Mesendoderm (in vitro differentiated cells): ENCODE data around the gene PCDHGA2.

Experiments used
- DNase-seq: peaks from one replicate; pipeline ENCODE4 v3.0.0; 2013
- H2AK5ac ChIP-seq: 2 replicates; pipeline ENCODE4 v1.6.1; 2013; ENCODE audit warnings: low read length, inconsistent platforms
- H2BK120ac ChIP-seq: 2 replicates; pipeline ENCODE4 v1.6.1; 2013; ENCODE audit warnings: low read depth, mild to moderate bottlenecking, low read length, moderate library complexity, mixed read lengths
- H2BK15ac ChIP-seq: replicated peaks from 2 replicates; pipeline ENCODE4 v1.6.1; 2013; ENCODE audit warnings: low read depth, mild to moderate bottlenecking, moderate library complexity
- H2BK5ac ChIP-seq: 2 replicates; pipeline ENCODE4 v1.6.1; 2013; ENCODE audit warnings: low read length, inconsistent platforms
- H3K18ac ChIP-seq: 2 replicates; pipeline ENCODE4 v1.6.1; 2013; ENCODE audit warnings: mild to moderate bottlenecking, low read length, mixed read lengths
- H3K23ac ChIP-seq: one replicate; pipeline ENCODE4 v1.6.1; 2013; ENCODE audit warnings: low read length
- H3K27ac ChIP-seq: 2 replicates; pipeline ENCODE4 v1.5.1; 2013; ENCODE audit warnings: low read depth, mild to moderate bottlenecking, inconsistent platforms, low read length, moderate library complexity
- H3K27me3 ChIP-seq: 2 replicates; pipeline ENCODE4 v1.6.1; 2013; ENCODE audit warnings: low read length, control low read depth, mild to moderate bottlenecking, inconsistent platforms; ENCODE audit not compliant: insufficient read depth, poor library complexity
- H3K36me3 ChIP-seq: 2 replicates; pipeline ENCODE4 v1.6.1; 2013; ENCODE audit warnings: low read length, inconsistent platforms; ENCODE audit not compliant: control insufficient read depth, insufficient read depth
- H3K4ac ChIP-seq: one replicate; pipeline ENCODE4 v1.6.1; 2013; ENCODE audit warnings: low read depth, mild to moderate bottlenecking, low read length, moderate library complexity
- H3K4me1 ChIP-seq: 2 replicates; pipeline ENCODE4 v1.6.1; 2013; ENCODE audit warnings: low read depth, low read length, inconsistent platforms; ENCODE audit not compliant: control insufficient read depth
- H3K4me2 ChIP-seq: 2 replicates; pipeline ENCODE4 v1.6.1; 2013; ENCODE audit warnings: low read length
- H3K4me3 ChIP-seq: 2 replicates; pipeline ENCODE4 v1.5.1; 2013; ENCODE audit warnings: mild to moderate bottlenecking, low read length
- H3K56ac ChIP-seq: one replicate; pipeline ENCODE4 v1.6.1; 2013; ENCODE audit warnings: low read length
- H3K79me1 ChIP-seq: 2 replicates; pipeline ENCODE4 v1.6.1; 2013; ENCODE audit warnings: low read length, inconsistent platforms
- H3K79me2 ChIP-seq: 2 replicates; pipeline ENCODE4 v1.6.1; 2013; ENCODE audit warnings: mild to moderate bottlenecking, low read length; ENCODE audit not compliant: control insufficient read depth, insufficient read depth
- H3K9ac ChIP-seq: 2 replicates; pipeline ENCODE4 v1.6.1; 2013; ENCODE audit warnings: low read length, inconsistent platforms
- H4K5ac ChIP-seq: one replicate; pipeline ENCODE4 v1.6.1; 2013; ENCODE audit warnings: low read length
- H4K8ac ChIP-seq: one replicate; pipeline ENCODE4 v1.6.1; 2013; ENCODE audit warnings: low read depth, mild to moderate bottlenecking, control low read depth, low read length, moderate library complexity
- WGBS: extraction: QIAGEN DNeasy Blood & Tissue Kit; methylation state at CpG from one replicate; pipeline ENCODE4 v1.1.7; 2013; ENCODE audit warnings: low lambda C conversion rate, missing lambda C conversion rate; ENCODE audit not compliant: insufficient coverage; ENCODE audit errors: extremely low coverage; 5-methylcytosine and 5-hydroxymethylcytosine counted together

Gene PCDHGA2

GRCh38 chr5:141319202-141319601 lies 19.4 kb upstream of the PCDHGA2 start:
- H3K56ac ChIP-seq: no peak overlapping the region
- peaks cover 4% of the 10 kb centered on the region for H3K36me3 ChIP-seq
- no CpG with 5 or more reads among the region's 6 CpGs for WGBS
- no peak overlapping the region for H3K9ac ChIP-seq
- no peak overlapping the region for H3K4ac ChIP-seq
- H2BK15ac ChIP-seq: no peak overlapping the region
- H3K79me1 ChIP-seq: peaks cover 10% of the 10 kb centered on the region
- no peaks in the 10 kb centered on the region for H3K27me3 ChIP-seq
- peaks cover 19% of the 10 kb centered on the region for H3K79me2 ChIP-seq
- no peaks in the 10 kb centered on the region for H3K4me1 ChIP-seq
- H2BK120ac ChIP-seq: no peak overlapping the region
- DNase-seq: peak; percentile 54
- H3K27ac ChIP-seq: no peak overlapping the region
- no peak overlapping the region for H4K5ac ChIP-seq
- no peak overlapping the region for H3K23ac ChIP-seq
- H2BK5ac ChIP-seq: no peak overlapping the region
- H3K4me2 ChIP-seq: peak overlapping the region; percentile 86
- no peak overlapping the region for H2AK5ac ChIP-seq
- no peak overlapping the region for H3K18ac ChIP-seq
- peak overlapping the region; percentile 80 for H3K4me3 ChIP-seq
- no peak overlapping the region for H4K8ac ChIP-seq

DNA sequence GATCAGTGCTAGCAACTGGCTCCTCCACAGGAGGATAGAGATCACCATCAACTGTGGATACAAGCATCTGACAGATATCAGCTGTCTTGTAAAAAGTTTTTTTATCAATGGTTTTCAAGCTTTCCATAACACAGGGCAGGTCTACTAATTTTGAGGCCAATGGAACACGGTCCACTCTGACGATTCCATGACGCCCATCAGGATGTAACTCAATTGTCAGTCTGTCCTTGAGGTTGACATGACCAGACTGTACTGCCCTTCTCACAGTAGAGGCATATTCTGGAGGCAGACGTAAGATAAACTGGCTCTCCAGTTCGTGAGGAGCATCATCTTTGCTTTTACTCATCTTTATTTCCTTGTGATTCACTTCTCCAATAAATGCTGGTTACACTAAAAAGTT lies 18.9 kb upstream of the PCDHGA2 start:
- Histone ChIP-seq H3K4me1 (no peaks in the 10 kb centered on the region), H3K4ac (no peak overlapping the region), H3K4me3 (peak overlapping the region; percentile 80), H2BK5ac (no peak overlapping the region), H4K5ac (no peak overlapping the region), H2BK15ac (no peak overlapping the region), H3K9ac (peak overlapping the region; percentile 68), H3K56ac (peak overlapping the region; percentile 31), H3K79me2 (peaks cover 19% of the 10 kb centered on the region), H3K79me1 (peaks cover 10% of the 10 kb centered on the region), H3K27ac (no peak overlapping the region), H3K23ac (no peak overlapping the region), H3K4me2 (peak overlapping the region; percentile 86), H3K27me3 (no peaks in the 10 kb centered on the region), H4K8ac (no peak overlapping the region), H2BK120ac (no peak overlapping the region), H3K18ac (no peak overlapping the region), H3K36me3 (peaks cover 4% of the 10 kb centered on the region), H2AK5ac (no peak overlapping the region)
- peak; percentile 3 for DNase-seq
- WGBS: no CpG with 5 or more reads among the region's 5 CpGs

GRCh38 chr5:141320225-141321169 lies 18.1 kb upstream of the PCDHGA2 start, which contains the start of gene TAF7:
Gene TAF7 (minus strand): TSS chr5:141320784. CDS start chr5:141320044, 740 bp downstream.
- H3K79me1 ChIP-seq: peaks cover 10% of the 10 kb centered on the region

GRCh38 chr5:141322261-141322660 lies 16.3 kb upstream of the PCDHGA2 start:
- H3K4me3 ChIP-seq: no peak overlapping the region
- H3K27me3 ChIP-seq: no peaks in the 10 kb centered on the region
- no peak overlapping the region for H4K8ac ChIP-seq
- peaks cover 4% of the 10 kb centered on the region for H3K36me3 ChIP-seq
- H3K18ac ChIP-seq: no peak overlapping the region
- no peak for DNase-seq
- no peaks in the 10 kb centered on the region for H3K4me1 ChIP-seq
- H2BK15ac ChIP-seq: no peak overlapping the region
- H4K5ac ChIP-seq: no peak overlapping the region
- no peak overlapping the region for H2BK5ac ChIP-seq
- H3K79me2 ChIP-seq: peaks cover 19% of the 10 kb centered on the region
- peaks cover 10% of the 10 kb centered on the region for H3K79me1 ChIP-seq
- WGBS: 100% methylated on average over 2 of the region's 3 CpGs
- no peak overlapping the region for H3K4ac ChIP-seq
- no peak overlapping the region for H3K27ac ChIP-seq
- no peak overlapping the region for H3K4me2 ChIP-seq
- H2BK120ac ChIP-seq: no peak overlapping the region
- no peak overlapping the region for H2AK5ac ChIP-seq
- no peak overlapping the region for H3K9ac ChIP-seq
- no peak overlapping the region for H3K23ac ChIP-seq
- H3K56ac ChIP-seq: no peak overlapping the region

More at GRCh38 chr5:141320225-141321169, 18.1 kb upstream of the PCDHGA2 start, which contains the start of gene TAF7:
- peak within 1 kb of the TSS; percentile 98 for H3K9ac ChIP-seq
- H2BK120ac ChIP-seq: no peak within 1 kb of the TSS
- H3K36me3 ChIP-seq: peaks cover 4% of the 10 kb centered on the region
- no peak within 1 kb of the TSS for H2AK5ac ChIP-seq
- peaks cover 19% of the 10 kb centered on the region for H3K79me2 ChIP-seq
- H3K4me2 ChIP-seq: peak within 1 kb of the TSS; percentile 86
- H3K4me1 ChIP-seq: no peaks in the 10 kb centered on the region
- H3K27ac ChIP-seq: peak within 1 kb of the TSS; percentile 77
- H3K23ac ChIP-seq: no peak within 1 kb of the TSS
- no peak within 1 kb of the TSS for H2BK15ac ChIP-seq
- peak within 1 kb of the TSS; percentile 73 for H3K4ac ChIP-seq
- peak within 1 kb of the TSS; percentile 96 for H3K56ac ChIP-seq
- H4K5ac ChIP-seq: peak within 1 kb of the TSS; percentile 84
- peak; percentile 97 for DNase-seq
- no CpG with 5 or more reads among the region's 67 CpGs for WGBS
- H2BK5ac ChIP-seq: peak within 1 kb of the TSS; percentile 59
- peak within 1 kb of the TSS; percentile 94 for H3K4me3 ChIP-seq
- H3K18ac ChIP-seq: peak within 1 kb of the TSS; percentile 85
- H4K8ac ChIP-seq: peak within 1 kb of the TSS; percentile 79
- no peaks in the 10 kb centered on the region for H3K27me3 ChIP-seq

DNA sequence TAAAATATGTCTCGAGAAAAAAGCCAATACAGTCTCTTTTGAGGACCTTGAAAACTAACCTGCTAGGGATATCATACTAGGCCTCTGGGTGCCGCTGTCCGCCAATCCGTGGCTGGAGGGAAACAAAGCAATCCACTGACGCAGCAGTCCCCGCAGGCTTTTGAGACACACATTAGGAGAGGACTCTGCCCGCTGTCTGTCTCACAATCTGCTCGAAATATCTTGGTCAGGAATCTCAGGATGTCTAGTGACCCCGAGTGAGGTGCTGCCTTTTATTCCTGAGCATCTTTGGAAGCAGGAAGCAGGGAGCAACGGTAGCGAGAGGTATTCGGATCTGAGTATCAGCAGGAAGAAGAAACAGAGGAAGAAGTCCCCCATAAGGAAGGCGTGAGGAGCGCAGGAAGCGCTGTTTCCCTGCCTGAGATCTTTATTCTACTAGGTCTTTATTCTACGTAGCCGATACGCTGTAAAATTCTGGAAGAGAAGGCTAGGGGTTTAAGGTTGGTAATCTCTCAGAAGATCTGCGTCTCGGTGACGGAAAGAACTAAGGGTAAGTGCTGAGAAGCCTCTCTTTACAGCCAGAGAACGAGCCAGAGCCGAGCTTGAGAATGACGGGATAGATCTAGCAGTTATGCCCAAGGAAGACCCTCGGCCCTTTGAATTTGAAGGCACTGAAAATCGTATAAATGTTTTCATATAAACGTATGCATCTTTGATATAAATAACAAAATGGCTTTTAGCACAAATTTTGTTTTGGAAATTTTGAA lies 12.3 kb upstream of the PCDHGA2 start:
- peak overlapping the region; percentile 21 for H3K4me3 ChIP-seq
- no peak overlapping the region for H3K23ac ChIP-seq
- H2BK15ac ChIP-seq: no peak overlapping the region
- H2BK5ac ChIP-seq: peak overlapping the region; percentile 55
- no peak overlapping the region for H3K18ac ChIP-seq
- H3K27ac ChIP-seq: no peak overlapping the region
- H3K36me3 ChIP-seq: no peaks in the 10 kb centered on the region
- H3K4me2 ChIP-seq: peak overlapping the region; percentile 78
- peak overlapping the region; percentile 71 for H3K9ac ChIP-seq
- H4K5ac ChIP-seq: peak overlapping the region; percentile 50
- no peaks in the 10 kb centered on the region for H3K4me1 ChIP-seq
- no peaks in the 10 kb centered on the region for H3K79me2 ChIP-seq
- DNase-seq: peak; percentile 88
- peak overlapping the region; percentile 90 for H3K56ac ChIP-seq
- no peak overlapping the region for H2AK5ac ChIP-seq
- no peaks in the 10 kb centered on the region for H3K27me3 ChIP-seq
- no peak overlapping the region for H2BK120ac ChIP-seq
- no CpG with 5 or more reads among the region's 27 CpGs for WGBS
- no peaks in the 10 kb centered on the region for H3K79me1 ChIP-seq
- no peak overlapping the region for H3K4ac ChIP-seq
- no peak overlapping the region for H4K8ac ChIP-seq
